Psoas muscle (tissue), 8 donors: ENCODE measurements around the gene RBFOX2. TPM values are rescaled to one million over a fixed set of nuclear protein-coding genes. Genes with fewer than 3 reads are reported as not detected.

Source experiments
- ATAC-seq, 4 donors: fragments of 200-7000 bp; cut with Tn5 transposase; one replicate each; pipeline ENCODE4 v1.9.1; 2020; ENCODE audit warnings: moderate library complexity in 3 of 4, mild to moderate bottlenecking in 2 of 4
- DNase-seq, 2 donors: peaks; one replicate each; pipeline ENCODE4 v3.0.0-alpha.2; 2020
- H3K27ac ChIP-seq: fragments of 200-600 bp; one replicate; pipeline ENCODE4 v1.8.0; 2022
- H3K27me3 ChIP-seq, 3 donors: fragments of 200-600 bp in 1 of 3; one replicate each; pipeline versions ENCODE4 v1.6.1 to v1.8.0; 2013 to 2022; ENCODE audit warnings: low read length in 2 of 3, mild to moderate bottlenecking in 2 of 3, moderate library complexity in 1 of 3; ENCODE audit not compliant: insufficient read depth in 3 of 3
- H3K36me3 ChIP-seq, 2 donors: fragments of 200-600 bp in 1 of 2; one replicate each; pipeline versions ENCODE4 v1.6.1 to v1.8.0; 2013 to 2022; ENCODE audit warnings: low read depth in 1 of 2, mild to moderate bottlenecking in 1 of 2, moderate library complexity in 1 of 2; ENCODE audit not compliant: insufficient read depth in 1 of 2
- H3K4me1 ChIP-seq: fragments of 200-600 bp; one replicate; pipeline ENCODE4 v1.8.0; 2022
- H3K4me3 ChIP-seq: fragments of 200-600 bp; one replicate; pipeline ENCODE4 v1.8.0; 2022; ENCODE audit warnings: mild to moderate bottlenecking
- H3K9me3 ChIP-seq: fragments of 200-600 bp; one replicate; pipeline ENCODE4 v1.8.0; 2022
- WGBS, 3 donors: extraction: QIAGEN DNeasy Blood & Tissue Kit; methylation state at CpG; one replicate each; pipeline versions ENCODE4 v1.1.6 to v1.1.7; 2013; 5-methylcytosine and 5-hydroxymethylcytosine counted together
- intact Hi-C, 2 donors: fragments of 100-400 bp; cut with DNase I; formaldehyde crosslinking; loops; one replicate each; pipeline versions ENCODE4 v1.11.0 to v1.14.2; 2022
- polyA plus RNA-seq, 3 donors: library from polyadenylated mRNA; stranded (reverse); fragments of 200-250 nt; gene quantifications; one replicate each; pipeline ENCODE4 v1.2.3, GENCODE V29; 2013
- total RNA-seq, 4 donors: library from RNA; stranded (reverse); fragmentation: NEBNext Ultra II Directional in 2 of 4; extraction: Animal tissue kit (Norgen Biotek cat#: 25700) in 2 of 4; gene quantifications; one replicate each; pipeline versions ENCODE4 v1.2.1 to v1.2.4, GENCODE V29; 2021 to 2023
- TF ChIP-seq, protein P1 (sequence below): fragments of 200-600 bp; IDR thresholded peaks from one replicate; pipeline ENCODE4 v1.8.0; 2022; ENCODE audit warnings: antibody characterized with exemption
- donor health status: healthy with polysubstance abuse.
- donor health status: DM: no; HTN: no; CAD: no; lungs with moderate emphysema.
- donor health status: Bipolar disorder and iron deficiency.
- donor health status: healthy.
- donor health status: DM: yes; HTN: yes; CAD: no.
- donor health status: DM: no; HTN: no; CAD: no.
- donor health status: DM: no; HTN: no; CAD: no.
- donor health status: DM: yes; HTN: yes; CAD: no.

RBFOX2 gene
- total and polyA plus RNA-seq, 7 donors: 7.7 to 50.4 (median 28.4) TPM

- WGBS, 3 donors: 47 to 60% (median 48%) methylated on average over 4 of the region's 4 CpGs
- Histone ChIP-seq H3K9me3 (no peaks in the 10 kb centered on the region), H3K4me1 (peaks cover 62% of the 10 kb centered on the region), H3K4me3 (no peak overlapping the region), H3K27me3 (no peaks in the 10 kb centered on the region), H3K27ac (peak overlapping the region; percentile 90), H3K36me3 (no peaks in the 10 kb centered on the region)
- TF ChIP-seq, protein P1, sequence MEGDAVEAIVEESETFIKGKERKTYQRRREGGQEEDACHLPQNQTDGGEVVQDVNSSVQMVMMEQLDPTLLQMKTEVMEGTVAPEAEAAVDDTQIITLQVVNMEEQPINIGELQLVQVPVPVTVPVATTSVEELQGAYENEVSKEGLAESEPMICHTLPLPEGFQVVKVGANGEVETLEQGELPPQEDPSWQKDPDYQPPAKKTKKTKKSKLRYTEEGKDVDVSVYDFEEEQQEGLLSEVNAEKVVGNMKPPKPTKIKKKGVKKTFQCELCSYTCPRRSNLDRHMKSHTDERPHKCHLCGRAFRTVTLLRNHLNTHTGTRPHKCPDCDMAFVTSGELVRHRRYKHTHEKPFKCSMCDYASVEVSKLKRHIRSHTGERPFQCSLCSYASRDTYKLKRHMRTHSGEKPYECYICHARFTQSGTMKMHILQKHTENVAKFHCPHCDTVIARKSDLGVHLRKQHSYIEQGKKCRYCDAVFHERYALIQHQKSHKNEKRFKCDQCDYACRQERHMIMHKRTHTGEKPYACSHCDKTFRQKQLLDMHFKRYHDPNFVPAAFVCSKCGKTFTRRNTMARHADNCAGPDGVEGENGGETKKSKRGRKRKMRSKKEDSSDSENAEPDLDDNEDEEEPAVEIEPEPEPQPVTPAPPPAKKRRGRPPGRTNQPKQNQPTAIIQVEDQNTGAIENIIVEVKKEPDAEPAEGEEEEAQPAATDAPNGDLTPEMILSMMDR: no peak
- ATAC-seq (no peak), DNase-seq (no peak)
- intact Hi-C loops: loop anchor here (5.0 to 10.0 kb wide), 2 partner anchors 68 to 225 kb away; no protein-coding TSS in a partner anchor
Observed at GRCh38 chr22:35910003-35910769, 118.4 kb downstream of the RBFOX2 start.

DNA sequence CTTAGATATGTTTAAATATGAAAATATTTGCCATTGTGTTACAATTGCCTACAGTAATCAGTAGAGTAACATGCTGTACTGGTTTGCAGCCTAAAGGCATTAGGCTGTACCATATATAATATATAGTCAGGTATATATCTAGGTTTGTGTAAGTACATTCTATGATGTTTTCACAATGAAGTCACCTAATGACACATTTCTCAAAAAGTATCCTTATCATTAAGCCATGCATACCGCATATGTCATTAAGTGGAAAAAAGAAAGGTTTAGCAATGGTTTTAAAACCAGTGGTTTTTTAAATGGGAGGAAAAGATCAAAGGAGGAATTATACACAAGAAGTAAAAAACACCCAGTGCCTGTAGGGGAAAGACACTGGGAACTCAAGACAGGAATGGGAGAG, 122.7 kb downstream of the RBFOX2 start:
- ATAC-seq: no peak
- intact Hi-C loops: no loop called here
- Histone ChIP-seq H3K4me3 (no peak overlapping the region), H3K4me1 (peaks cover 50% of the 10 kb centered on the region), H3K9me3 (no peaks in the 10 kb centered on the region), H3K27me3 (peaks cover 0 to 6% (median 0%) of the 10 kb centered on the region in 3 donors), H3K36me3 (no peaks in the 10 kb centered on the region), H3K27ac (peak overlapping the region; percentile 39)
- WGBS, 3 donors: 93 to 100% (median 97%) methylated on average over 1 of the region's 1 CpG
- TF ChIP-seq, protein P1: no peak
- DNase-seq: no peak

DNA sequence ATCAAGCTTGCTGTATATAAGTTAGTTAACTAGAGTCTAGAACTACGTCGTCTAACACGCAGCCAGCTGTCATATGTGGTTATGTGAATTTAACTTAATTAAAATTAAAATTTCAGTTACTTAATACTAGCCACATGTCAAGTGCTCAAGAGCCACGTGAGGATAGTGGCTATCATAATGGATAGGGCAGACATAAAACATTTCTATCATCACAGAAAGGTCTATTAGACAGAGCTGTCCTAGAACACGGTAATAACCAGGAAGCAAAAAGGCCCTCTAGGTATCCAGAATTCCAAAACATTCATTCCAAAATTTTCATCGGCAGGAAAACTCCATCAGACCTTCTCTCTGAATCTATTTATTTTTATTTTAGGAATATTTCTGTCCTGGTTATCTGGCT, 123.9 kb downstream of the RBFOX2 start:
- TF ChIP-seq, protein P1: no peak
- Histone ChIP-seq H3K27ac (peak overlapping the region; percentile 70), H3K27me3 (peaks cover 0 to 6% (median 0%) of the 10 kb centered on the region in 3 donors), H3K4me1 (peaks cover 52% of the 10 kb centered on the region), H3K4me3 (peak overlapping the region; percentile 19), H3K36me3 (no peaks in the 10 kb centered on the region), H3K9me3 (no peaks in the 10 kb centered on the region)
- intact Hi-C loops: no loop called here
- no peak for DNase-seq
- ATAC-seq: peak in 3 of 4 donors; percentile 17 to 39 (median 32)
- 42 to 56% (median 44%) methylated on average over 6 of the region's 6 CpGs for WGBS, 3 donors

DNA sequence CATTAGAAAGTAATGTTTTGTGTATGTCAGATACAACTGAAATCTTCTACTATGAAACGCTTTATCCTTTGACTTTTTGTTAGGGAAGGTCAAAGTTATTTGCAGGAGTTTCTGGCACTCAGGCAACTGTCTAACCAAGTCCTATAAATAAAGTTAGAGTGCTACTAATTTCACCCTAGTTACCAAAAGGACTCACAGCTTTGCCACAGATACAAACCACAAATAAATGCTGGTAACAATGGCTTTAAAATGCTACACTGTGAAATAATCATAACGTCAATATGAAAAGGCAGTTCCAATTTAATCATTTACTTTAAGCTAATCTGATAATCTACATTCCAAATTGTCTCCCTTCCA, 124.3 kb downstream of the RBFOX2 start:
- DNase-seq: no peak
- intact Hi-C loops: no loop called here
- no peaks in the 10 kb centered on the region for H3K9me3 ChIP-seq
- H3K27me3 ChIP-seq: peaks cover 0 to 6% (median 0%) of the 10 kb centered on the region in 3 donors
- peak overlapping the region; percentile 70 for H3K27ac ChIP-seq
- no peaks in the 10 kb centered on the region for H3K36me3 ChIP-seq
- WGBS, 3 donors: 19 to 27% (median 24%) methylated on average over 2 of the region's 2 CpGs
- TF ChIP-seq, protein P1: no peak
- peak; percentile 36 to 75 (median 65) for ATAC-seq
- peaks cover 54% of the 10 kb centered on the region for H3K4me1 ChIP-seq
- peak overlapping the region; percentile 19 for H3K4me3 ChIP-seq
